ENCODE measurements around the gene NKAIN4.

DNA sequence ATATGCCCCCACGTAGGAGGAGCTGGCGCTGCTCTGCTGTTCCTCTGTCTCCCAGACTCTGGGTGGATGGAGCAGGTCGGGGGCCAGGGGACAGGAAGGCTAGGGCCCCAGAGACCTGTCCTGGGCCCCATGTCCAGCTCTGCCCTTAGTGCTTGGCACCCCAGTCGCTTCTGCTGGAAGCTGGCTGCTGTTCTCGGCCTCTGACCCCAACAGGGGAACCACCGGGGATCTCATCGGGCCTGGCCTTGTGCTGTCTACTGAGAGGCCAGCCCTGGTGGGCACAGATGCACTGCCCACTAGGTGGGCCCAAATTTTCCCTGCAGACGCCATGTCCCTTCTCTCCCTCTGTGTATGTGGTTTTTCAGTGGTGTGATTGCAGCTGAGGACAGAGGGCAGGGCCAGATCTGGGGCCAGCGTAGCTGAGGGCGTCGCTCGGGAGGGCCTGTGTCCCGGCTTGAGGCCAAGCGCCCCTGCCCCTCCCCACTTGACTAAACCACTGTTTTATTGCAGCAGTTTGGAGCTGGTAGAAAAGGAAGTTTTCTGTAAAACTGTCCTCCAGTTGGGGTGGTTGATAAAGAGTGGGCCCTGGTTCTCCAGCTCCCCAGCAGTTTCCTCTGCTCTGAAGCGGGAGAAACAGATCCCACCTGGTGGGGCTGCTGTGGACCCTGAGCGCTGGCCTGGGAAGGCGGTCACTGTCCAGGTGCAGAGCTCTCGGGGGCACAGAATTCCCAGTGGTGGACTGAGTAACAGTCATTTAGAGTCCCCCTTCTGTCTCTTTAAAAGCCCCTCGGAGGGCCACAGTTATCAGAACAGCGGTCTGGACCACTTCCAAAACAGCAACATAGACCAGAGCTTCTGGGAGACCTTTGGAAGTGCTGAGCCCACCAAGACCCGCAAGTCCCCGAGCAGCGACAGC, 32.8 kb upstream of the NKAIN4 start:
- TF ChIP-seq POLR2AphosphoS5 (IDR thresholded peaks at IDR 0.05; ENCODE audit: borderline replicate concordance, low read depth, low read length) (no peak), EZH2 (IDR thresholded peaks at IDR 0.05) (no peak)
